GM20000 (cell line): ENCODE results near the gene ASGR1.

Experiments
- DNase-seq: peaks from one replicate; pipeline ENCODE4 v3.0.0; 2012; ENCODE audit warnings: low spot score
- TF ChIP-seq, protein P1 (sequence below): IDR thresholded peaks from 2 replicates; pipeline ENCODE4 v1.5.1; 2012; ENCODE audit warnings: mild to moderate bottlenecking, control low read depth; ENCODE audit errors: extremely low read depth, missing control alignments

ASGR1 gene

DNA sequence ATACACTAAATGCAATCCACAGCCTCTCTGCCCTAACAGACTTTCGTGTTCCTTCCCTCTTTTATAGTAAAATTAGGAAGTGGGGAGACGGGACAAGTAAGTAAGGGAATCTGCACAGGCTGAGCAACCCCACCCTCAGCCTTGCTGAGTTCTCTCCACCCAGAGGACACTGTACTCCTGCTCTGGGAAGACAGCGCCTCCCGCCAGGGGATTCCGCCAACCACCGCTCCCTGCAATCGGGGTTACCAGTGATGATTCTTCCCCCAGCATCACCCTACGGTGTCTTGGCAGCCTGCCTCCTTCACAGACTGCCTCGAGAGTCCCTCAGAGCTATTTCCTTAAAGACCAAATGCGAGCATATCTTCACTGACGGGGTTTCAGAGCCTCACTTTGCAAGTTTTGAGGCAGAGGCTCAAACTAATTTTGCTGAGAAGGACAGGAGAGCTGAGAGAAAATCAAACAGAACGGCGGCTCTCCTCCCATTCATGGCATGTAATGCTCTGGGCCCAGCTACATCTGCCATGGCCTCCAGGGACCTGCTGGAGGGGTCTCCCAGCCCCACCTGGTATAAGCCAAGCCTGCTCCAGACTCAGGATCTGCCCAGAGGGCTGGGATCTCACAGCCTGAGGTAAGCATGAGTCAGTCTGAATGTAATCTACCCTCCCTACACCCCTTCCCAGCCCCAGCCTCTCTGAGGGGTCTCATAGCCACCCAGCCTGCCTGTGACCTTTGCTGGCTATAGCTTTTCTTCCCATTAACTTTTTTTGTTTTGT lies 41.8 kb downstream of the ASGR1 start:
- DNase-seq = no peak
- TF ChIP-seq, protein P1, sequence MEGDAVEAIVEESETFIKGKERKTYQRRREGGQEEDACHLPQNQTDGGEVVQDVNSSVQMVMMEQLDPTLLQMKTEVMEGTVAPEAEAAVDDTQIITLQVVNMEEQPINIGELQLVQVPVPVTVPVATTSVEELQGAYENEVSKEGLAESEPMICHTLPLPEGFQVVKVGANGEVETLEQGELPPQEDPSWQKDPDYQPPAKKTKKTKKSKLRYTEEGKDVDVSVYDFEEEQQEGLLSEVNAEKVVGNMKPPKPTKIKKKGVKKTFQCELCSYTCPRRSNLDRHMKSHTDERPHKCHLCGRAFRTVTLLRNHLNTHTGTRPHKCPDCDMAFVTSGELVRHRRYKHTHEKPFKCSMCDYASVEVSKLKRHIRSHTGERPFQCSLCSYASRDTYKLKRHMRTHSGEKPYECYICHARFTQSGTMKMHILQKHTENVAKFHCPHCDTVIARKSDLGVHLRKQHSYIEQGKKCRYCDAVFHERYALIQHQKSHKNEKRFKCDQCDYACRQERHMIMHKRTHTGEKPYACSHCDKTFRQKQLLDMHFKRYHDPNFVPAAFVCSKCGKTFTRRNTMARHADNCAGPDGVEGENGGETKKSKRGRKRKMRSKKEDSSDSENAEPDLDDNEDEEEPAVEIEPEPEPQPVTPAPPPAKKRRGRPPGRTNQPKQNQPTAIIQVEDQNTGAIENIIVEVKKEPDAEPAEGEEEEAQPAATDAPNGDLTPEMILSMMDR = no peak

DNA sequence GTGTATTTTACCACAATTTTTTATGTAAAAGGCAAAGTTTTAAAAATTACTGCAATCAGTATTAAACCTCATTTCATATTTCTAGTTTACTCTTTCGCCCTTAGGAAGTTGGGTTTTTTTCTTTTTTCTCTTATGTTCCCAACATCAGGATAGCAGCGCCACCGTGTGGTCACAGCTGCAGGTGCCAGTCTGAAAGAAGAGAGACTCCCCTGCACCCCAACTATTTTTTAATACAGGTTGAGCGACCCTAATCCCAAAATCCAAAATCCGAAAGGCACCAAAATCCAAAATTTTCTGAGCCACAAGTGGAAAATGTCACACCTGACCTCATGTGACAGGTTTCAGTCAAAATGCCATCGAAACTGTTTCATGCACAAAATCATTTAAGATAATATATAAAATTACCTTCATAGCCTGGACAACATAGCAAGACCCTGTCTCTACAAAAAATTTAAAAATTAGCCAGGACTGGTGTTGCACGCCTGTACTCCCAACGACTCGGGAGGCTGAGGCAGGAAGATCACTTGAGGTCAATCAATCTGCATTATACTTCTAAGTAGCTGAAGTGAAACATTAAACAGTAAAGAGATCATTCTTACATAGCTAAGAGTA lies 42.8 kb downstream of the ASGR1 start:
- DNase-seq = peak; percentile 71

DNA sequence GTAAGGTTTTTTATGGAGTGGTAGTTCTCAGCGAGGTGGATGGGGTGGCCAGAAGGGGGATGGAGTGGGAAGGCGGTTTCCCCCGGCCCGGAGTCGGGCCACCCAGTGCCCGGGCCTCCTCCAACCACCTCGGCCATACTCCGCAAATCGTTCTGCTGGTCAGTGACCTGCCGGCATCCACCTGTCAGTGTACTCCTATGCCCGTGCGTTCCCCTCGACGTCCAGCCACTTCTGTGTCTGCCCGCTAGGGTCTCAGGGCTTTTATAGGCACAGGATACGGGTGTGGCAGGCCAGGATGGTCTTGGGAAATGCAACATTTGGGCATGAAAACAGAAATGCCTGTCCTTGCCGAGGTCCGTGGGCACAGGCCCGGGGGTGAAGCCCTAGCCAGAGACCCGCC lies 45.3 kb downstream of the ASGR1 start:
- TF ChIP-seq, protein P1 = no peak
- DNase-seq = no peak

More for the DNA sequence above, 42.8 kb downstream of the ASGR1 start:
- TF ChIP-seq, protein P1 = peak; percentile 86

DNA sequence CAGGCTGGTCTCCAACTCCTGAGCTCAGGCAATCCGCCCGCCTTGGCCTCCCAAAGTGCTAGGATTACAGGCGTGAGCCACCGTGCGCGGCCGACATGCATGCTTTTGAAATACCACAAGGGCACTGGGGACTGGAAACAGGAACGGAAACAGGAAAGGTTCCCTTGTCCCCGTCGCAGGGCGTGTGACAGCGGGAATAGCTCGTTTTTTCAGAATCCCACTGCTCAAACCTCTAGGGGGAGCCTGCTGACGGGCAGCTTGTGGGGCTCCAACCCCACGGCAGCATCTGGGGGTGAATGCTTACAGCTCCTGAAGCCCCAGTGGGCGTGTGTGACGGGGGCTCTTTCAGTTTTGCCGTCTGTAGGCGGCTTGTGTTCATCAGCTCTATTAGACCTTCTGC lies 45.7 kb downstream of the ASGR1 start:
- no peak for DNase-seq
- TF ChIP-seq, protein P1 = peak; percentile 28

DNA sequence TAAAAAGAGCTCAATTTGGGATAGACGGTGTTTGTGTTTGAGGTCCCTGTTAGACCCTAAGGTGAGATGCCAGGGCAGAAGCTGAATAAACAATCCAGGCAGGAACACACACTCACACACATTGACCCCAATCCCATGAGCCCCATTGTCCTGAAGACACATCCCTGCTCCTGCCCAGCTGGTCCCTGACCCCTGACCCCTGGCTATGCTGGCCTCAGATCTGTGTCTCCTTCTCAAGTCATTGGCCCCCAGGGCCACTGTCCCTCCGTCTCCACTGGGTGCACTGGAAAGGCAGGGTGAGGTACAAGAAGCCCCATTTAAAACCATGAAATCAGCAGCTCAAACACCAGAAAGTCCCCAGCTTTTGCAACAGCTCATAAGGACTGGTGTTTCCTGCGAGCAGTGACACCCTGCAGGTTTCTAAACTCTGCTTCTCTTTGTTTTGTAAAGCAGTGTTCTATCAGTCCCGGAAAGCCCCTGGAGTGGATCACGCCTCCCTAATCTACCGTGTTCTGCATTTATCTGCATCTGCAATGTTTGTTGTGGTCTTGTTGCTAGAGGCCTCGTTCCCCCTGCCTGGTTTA lies 46.6 kb downstream of the ASGR1 start:
- TF ChIP-seq, protein P1 = no peak

DNA sequence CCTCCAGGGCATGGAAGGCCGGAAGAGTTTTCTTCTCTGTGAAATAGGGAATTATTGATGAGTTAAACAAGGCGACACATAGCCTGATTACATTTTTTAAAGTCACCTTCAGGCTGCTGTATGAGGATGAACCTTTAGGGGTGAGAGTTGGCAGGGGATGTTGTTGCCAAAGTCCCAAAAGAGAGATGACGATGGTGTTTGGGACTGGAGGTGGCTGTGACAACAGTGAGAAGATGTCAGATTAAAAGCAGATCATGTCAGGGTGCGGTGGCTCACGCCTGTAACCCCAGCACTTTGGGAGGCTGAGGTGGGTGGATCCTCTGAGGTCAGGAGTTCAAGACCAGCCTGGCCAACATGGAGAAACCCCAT lies 47.8 kb downstream of the ASGR1 start:
- no peak for DNase-seq
- TF ChIP-seq, protein P1 = no peak

More for the DNA sequence above, 46.6 kb downstream of the ASGR1 start:
- peak; percentile 83 for DNase-seq
